SK-N-SH treated with all-trans-retinoic acid at 6 μM for 48 hours (cell line): ENCODE results near the gene ADAM15.
A peak's percentile ranks its signal among the peaks of the same experiment; 100 is the strongest.

Experiments
- ATAC-seq: fragments of 200-7000 bp; cut with Tn5 transposase; 3 replicates; pipeline ENCODE4 v1.9.1; 2020; ENCODE audit warnings: mild to moderate bottlenecking, moderate library complexity
- ARNTL ChIP-seq: fragments of 450-650 bp; formaldehyde crosslinking; IDR thresholded peaks from 2 replicates; pipeline ENCODE4 v1.5.0; 2020; ENCODE audit warnings: low read depth, mild to moderate bottlenecking, moderate library complexity, borderline replicate concordance
- BACH2 ChIP-seq: fragments of 250-450 bp; sonication (Bioruptor Pico); IDR thresholded peaks from 2 replicates; pipeline ENCODE4 v1.9.0; 2021; ENCODE audit warnings: mild to moderate bottlenecking, borderline replicate concordance
- CREB5 ChIP-seq: fragments of 250-450 bp; sonication (Bioruptor Pico); IDR thresholded peaks from 2 replicates; pipeline ENCODE4 v1.5.1; 2020; ENCODE audit warnings: low read depth, mild to moderate bottlenecking, moderate library complexity
- CSDC2 ChIP-seq: fragments of 250-450 bp; sonication (Bioruptor Pico); IDR thresholded peaks from 2 replicates; pipeline ENCODE4 v1.5.0; 2020; ENCODE audit warnings: mild to moderate bottlenecking, moderate library complexity
- ESRRG ChIP-seq: fragments of 250-450 bp; sonication (Bioruptor Pico); IDR thresholded peaks from 2 replicates; pipeline ENCODE4 v1.6.1; 2021; ENCODE audit warnings: mild to moderate bottlenecking
- GLIS3 ChIP-seq: fragments of 250-450 bp; sonication (Bioruptor Pico); IDR thresholded peaks from 2 replicates; pipeline ENCODE4 v1.5.0; 2020; ENCODE audit warnings: mild to moderate bottlenecking, moderate library complexity
- OSR1 ChIP-seq: fragments of 250-450 bp; sonication (Bioruptor Pico); IDR thresholded peaks from 2 replicates; pipeline ENCODE4 v1.8.0; 2022; ENCODE audit warnings: moderate library complexity, mild to moderate bottlenecking, inconsistent platforms
- PPARA ChIP-seq: fragments of 250-450 bp; sonication (Bioruptor Pico); IDR thresholded peaks from 2 replicates; pipeline ENCODE4 v1.5.0; 2020; ENCODE audit warnings: mild to moderate bottlenecking, borderline replicate concordance
- RARB ChIP-seq: fragments of 250-450 bp; sonication (Bioruptor Pico); IDR thresholded peaks from 2 replicates; pipeline ENCODE4 v1.8.0; 2021; ENCODE audit warnings: mild to moderate bottlenecking, moderate library complexity
- SNAI2 ChIP-seq: fragments of 250-450 bp; sonication (Bioruptor Pico); IDR thresholded peaks from 2 replicates; pipeline ENCODE4 v1.5.0; 2020; ENCODE audit warnings: mild to moderate bottlenecking, moderate library complexity
- TCF4 ChIP-seq: fragments of 250-450 bp; sonication (Bioruptor Pico); IDR thresholded peaks from 2 replicates; pipeline ENCODE4 v1.8.0; 2021; ENCODE audit warnings: mild to moderate bottlenecking, moderate library complexity, borderline replicate concordance
- TOX ChIP-seq: fragments of 250-450 bp; sonication (Bioruptor Pico); IDR thresholded peaks from 2 replicates; pipeline ENCODE4 v1.8.0; 2021; ENCODE audit warnings: mild to moderate bottlenecking, moderate library complexity, borderline replicate concordance
- TSHZ2 ChIP-seq: fragments of 250-450 bp; sonication (Bioruptor Pico); IDR thresholded peaks from 2 replicates; pipeline ENCODE4 v1.5.0; 2020; ENCODE audit warnings: mild to moderate bottlenecking, moderate library complexity
- ZFP3 ChIP-seq: fragments of 250-450 bp; sonication (Bioruptor Pico); IDR thresholded peaks from 2 replicates; pipeline ENCODE4 v1.5.0; 2020; ENCODE audit warnings: mild to moderate bottlenecking, moderate library complexity
- ZFP30 ChIP-seq: fragments of 450-650 bp; formaldehyde crosslinking; IDR thresholded peaks from 2 replicates; pipeline ENCODE4 v1.5.0; 2022; ENCODE audit warnings: mild to moderate bottlenecking, moderate library complexity
- ZNF565 ChIP-seq: fragments of 450-650 bp; formaldehyde crosslinking; conservative IDR thresholded peaks from 2 replicates; pipeline ENCODE4 v1.5.0; 2020; ENCODE audit warnings: low read depth, mild to moderate bottlenecking, moderate library complexity
- ZNF8 ChIP-seq: fragments of 450-650 bp; formaldehyde crosslinking; IDR thresholded peaks from 2 replicates; pipeline ENCODE4 v1.5.0; 2020; ENCODE audit warnings: mild to moderate bottlenecking, moderate library complexity

The ADAM15 gene

GRCh38 chr1:155076371-155076770 is 25.3 kb downstream of the ADAM15 start:
- TF ChIP-seq OSR1 (CRISPR knock-in tag) (no peak), TCF4 (CRISPR knock-in tag) (no peak), GLIS3 (CRISPR knock-in tag) (no peak), ESRRG (CRISPR knock-in tag) (no peak), ZNF565 (CRISPR knock-in tag) (no peak), TSHZ2 (CRISPR knock-in tag) (no peak), SNAI2 (no peak), PPARA (no peak), ZFP30 (CRISPR knock-in tag) (no peak), ARNTL (CRISPR knock-in tag) (no peak)
- ATAC-seq, result no peak

- TF ChIP-seq ZFP3 (CRISPR knock-in tag) (no peak), ARNTL (CRISPR knock-in tag) (no peak), TSHZ2 (CRISPR knock-in tag) (no peak), CREB5 (CRISPR knock-in tag) (no peak), RARB (CRISPR knock-in tag) (no peak)
- no peak for ATAC-seq
Measured at GRCh38 chr1:155077346-155077745, 26.2 kb downstream of the ADAM15 start.

GRCh38 chr1:155077758-155078445 is 26.8 kb downstream of the ADAM15 start:
- no peak for TF ChIP-seq CSDC2
- no peak for TF ChIP-seq TOX (CRISPR knock-in tag)
- TF ChIP-seq SNAI2, result no peak
- TF ChIP-seq, all 23 proteins: peak for 0
- ATAC-seq, result no peak

GRCh38 chr1:155078469-155079209 is 27.5 kb downstream of the ADAM15 start, which contains the start of gene EFNA3:
Gene EFNA3 (plus strand): TSS chr1:155078837. CDS start chr1:155078942, 105 bp downstream.
- TF ChIP-seq BACH2, result no peak
- 0 out of 2 replicates have a peak, but pooled peaks have one; percentile 52 for TF ChIP-seq TSHZ2 (CRISPR knock-in tag)
- TF ChIP-seq PPARA, result no peak
- no peak for TF ChIP-seq ZNF8 (CRISPR knock-in tag)
- TF ChIP-seq CSDC2, result 0 out of 2 replicates have a peak, but pooled peaks have one; percentile 60
- no peak for TF ChIP-seq TCF4 (CRISPR knock-in tag)
- no peak for TF ChIP-seq SNAI2
- TF ChIP-seq CREB5 (CRISPR knock-in tag), result no peak
- no peak for TF ChIP-seq ZFP30 (CRISPR knock-in tag)
- ATAC-seq, result peak; percentile 63
